ENCODE results near the gene STX18. TPM values are rescaled to one million over a fixed set of nuclear protein-coding genes. Genes with fewer than 3 reads are reported as not detected.
"Not testable (repeated sequence)": the region's sequence is repeated elsewhere in the genome, so short reads cannot be mapped to it uniquely, and the experiment has no call there.

The STX18 gene
- polyA plus RNA-seq, 3 donors: 59.7 to 74.7 (median 63.8) TPM

GRCh38 chr4:4519297-4519894 is 22.5 kb downstream of the STX18 start:
- DNase-seq: no peak

- no peak for DNase-seq
Measured at GRCh38 chr4:4518747-4519146, 23.1 kb downstream of the STX18 start.

- DNase-seq: no peak
Measured at GRCh38 chr4:4514786-4515185, 27.1 kb downstream of the STX18 start.

GRCh38 chr4:4512282-4512681 is 29.6 kb downstream of the STX18 start:
- DNase-seq: no peak

- not testable (repeated sequence) for DNase-seq
Measured at GRCh38 chr4:4510641-4511040, 31.2 kb downstream of the STX18 start.

GRCh38 chr4:4509521-4509920 is 32.3 kb downstream of the STX18 start:
- no peak for DNase-seq

- DNase-seq: no peak
Measured at GRCh38 chr4:4507923-4508322, 33.9 kb downstream of the STX18 start.

GRCh38 chr4:4507403-4507802 is 34.4 kb downstream of the STX18 start:
- no peak for DNase-seq

GRCh38 chr4:4506961-4507360 is 34.9 kb downstream of the STX18 start:
- DNase-seq: no peak

GRCh38 chr4:4505211-4505610 is 36.6 kb downstream of the STX18 start:
- not testable (repeated sequence) for DNase-seq

GRCh38 chr4:4504783-4505182 is 37.1 kb downstream of the STX18 start:
- DNase-seq: no peak

GRCh38 chr4:4502694-4503311 is 39.0 kb downstream of the STX18 start:
- no peak for DNase-seq

GRCh38 chr4:4501679-4502078 is 40.2 kb downstream of the STX18 start:
- DNase-seq: no peak

GRCh38 chr4:4499438-4500123 is 42.3 kb downstream of the STX18 start:
- DNase-seq: peak; percentile 28

GRCh38 chr4:4496592-4497372 is 45.1 kb downstream of the STX18 start:
- no peak for DNase-seq

- DNase-seq: no peak
Measured at GRCh38 chr4:4494882-4495281, 47.0 kb downstream of the STX18 start.

GRCh38 chr4:4492161-4492847 is 49.5 kb downstream of the STX18 start:
- no peak for DNase-seq

- DNase-seq: no peak
Measured at GRCh38 chr4:4491396-4491893, 50.4 kb downstream of the STX18 start.

- no peak for DNase-seq
Measured at GRCh38 chr4:4490816-4491215, 51.0 kb downstream of the STX18 start.

- no peak for DNase-seq
Measured at GRCh38 chr4:4490041-4490440, 51.8 kb downstream of the STX18 start.
